Pancreas (tissue), 10 donors: ENCODE data around the gene TCF7L2. TPM values are rescaled to one million over a fixed set of nuclear protein-coding genes. Genes with fewer than 3 reads are reported as not detected.

Source experiments
- ATAC-seq, 4 donors: fragments of 200-7000 bp; cut with Tn5 transposase; one replicate each; pipeline versions ENCODE4 v1.8.0 to v1.9.1; 2020; ENCODE audit warnings: mild to moderate bottlenecking in 4 of 4, moderate library complexity in 4 of 4
- DNase-seq, 6 donors: peaks; one replicate each; pipeline ENCODE4 v3.0.0-alpha.2; 2020
- FAIRE-seq: peaks from 2 replicates; lab custom pipeline; 2012; peaks lifted over from hg19 to GRCh38; lab: Jason Lieb, UNC
- H3K27ac ChIP-seq, 4 donors: fragments of 200-600 bp; sonication (generic); 1 replicate in 3 of 4; 2 replicates in 1 of 4; pipeline versions ENCODE4 v1.5.0 to v1.8.0; 2020
- H3K27me3 ChIP-seq, 4 donors: fragments of 200-600 bp; one replicate each; pipeline ENCODE4 v1.8.0; 2021
- H3K36me3 ChIP-seq, 3 donors: fragments of 200-600 bp; sonication (generic) in 1 of 3; one replicate each; pipeline versions ENCODE4 v1.5.0 to v1.8.0; 2020 to 2021
- H3K4me1 ChIP-seq, 3 donors: fragments of 200-600 bp; one replicate each; pipeline ENCODE4 v1.8.0; 2021
- H3K4me3 ChIP-seq, 4 donors: fragments of 200-600 bp; sonication (generic) in 2 of 4; one replicate each; pipeline versions ENCODE4 v1.5.0 to v1.8.0; 2020 to 2021
- H3K9me3 ChIP-seq, 4 donors: fragments of 200-600 bp; one replicate each; pipeline ENCODE4 v1.8.0; 2021
- WGBS, 2 donors: extraction: QIAGEN DNeasy Blood & Tissue Kit; methylation state at CpG; one replicate each; pipeline ENCODE4 v1.1.7; 2013; 5-methylcytosine and 5-hydroxymethylcytosine counted together
- intact Hi-C, 3 donors: fragments of 100-400 bp; cut with DNase I; formaldehyde crosslinking; loops; one replicate each; pipeline versions ENCODE4 v1.11.1 to v1.14.2; 2022
- polyA plus RNA-seq, 2 donors: library from polyadenylated mRNA; stranded (reverse); fragments of 200-250 nt; gene quantifications; one replicate each; pipeline ENCODE4 v1.2.3, GENCODE V29; 2013
- total RNA-seq, 6 donors: library from RNA; stranded (reverse); fragmentation: NEBNext Ultra II Directional in 4 of 6; extraction: Animal tissue kit (Norgen Biotek cat#: 25700) in 4 of 6; gene quantifications; one replicate each; pipeline versions ENCODE4 v1.2.1 to v1.2.4, GENCODE V29; 2021 to 2023
- TF ChIP-seq, protein P1 (sequence below), 4 donors: fragments of 200-600 bp; sonication (generic) in 3 of 4; IDR thresholded peaks; one replicate each; pipeline versions ENCODE4 v1.5.0 to v1.8.0; 2021; ENCODE audit warnings: antibody characterized with exemption in 4 of 4
- donor health status: healthy with polysubstance abuse.
- donor health status: DM: no; HTN: no; CAD: no; lungs with moderate emphysema.
- donor health status: DM: no; HTN: no; CAD: no.
- donor health status: control.
- donor health status: control.
- donor health status: Bipolar disorder and iron deficiency.
- donor health status: DM: yes; HTN: yes; CAD: no.
- donor health status: DM: no; HTN: no; CAD: no.
- donor health status: DM: no; HTN: no; CAD: no.
- donor health status: DM: yes; HTN: yes; CAD: no.

The TCF7L2 gene
- total and polyA plus RNA-seq, 8 donors, result 7.9 to 22.3 (median 11.6) TPM

- Histone ChIP-seq H3K36me3 (no peaks in the 10 kb centered on the region), H3K4me3 (no peak overlapping the region), H3K27me3 (no peaks in the 10 kb centered on the region), H3K4me1 (peaks cover 0 to 10% (median 10%) of the 10 kb centered on the region in 3 donors), H3K9me3 (no peaks in the 10 kb centered on the region), H3K27ac (peak overlapping the region in 2 of 4 donors; percentile 16 to 19)
- intact Hi-C loops, result no loop called here
- ATAC-seq, result peak; percentile 36 to 74 (median 52)
- DNase-seq, result peak in 4 of 6 donors; percentile 30 to 40 (median 36)
- 84 to 90% methylated on average over 23 of the region's 23 CpGs for WGBS, 2 donors
- FAIRE-seq, result no peak
- TF ChIP-seq, protein P1, sequence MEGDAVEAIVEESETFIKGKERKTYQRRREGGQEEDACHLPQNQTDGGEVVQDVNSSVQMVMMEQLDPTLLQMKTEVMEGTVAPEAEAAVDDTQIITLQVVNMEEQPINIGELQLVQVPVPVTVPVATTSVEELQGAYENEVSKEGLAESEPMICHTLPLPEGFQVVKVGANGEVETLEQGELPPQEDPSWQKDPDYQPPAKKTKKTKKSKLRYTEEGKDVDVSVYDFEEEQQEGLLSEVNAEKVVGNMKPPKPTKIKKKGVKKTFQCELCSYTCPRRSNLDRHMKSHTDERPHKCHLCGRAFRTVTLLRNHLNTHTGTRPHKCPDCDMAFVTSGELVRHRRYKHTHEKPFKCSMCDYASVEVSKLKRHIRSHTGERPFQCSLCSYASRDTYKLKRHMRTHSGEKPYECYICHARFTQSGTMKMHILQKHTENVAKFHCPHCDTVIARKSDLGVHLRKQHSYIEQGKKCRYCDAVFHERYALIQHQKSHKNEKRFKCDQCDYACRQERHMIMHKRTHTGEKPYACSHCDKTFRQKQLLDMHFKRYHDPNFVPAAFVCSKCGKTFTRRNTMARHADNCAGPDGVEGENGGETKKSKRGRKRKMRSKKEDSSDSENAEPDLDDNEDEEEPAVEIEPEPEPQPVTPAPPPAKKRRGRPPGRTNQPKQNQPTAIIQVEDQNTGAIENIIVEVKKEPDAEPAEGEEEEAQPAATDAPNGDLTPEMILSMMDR (IDR thresholded peaks at IDR 0.05), result no peak
These were observed 123.6 kb downstream of the TCF7L2 start for GRCh38 chr10:113073549-113074189.

GRCh38 chr10:113076949-113077348 lies 126.9 kb downstream of the TCF7L2 start:
- Histone ChIP-seq H3K27ac (no peak overlapping the region), H3K36me3 (no peaks in the 10 kb centered on the region), H3K9me3 (no peaks in the 10 kb centered on the region), H3K4me1 (no peaks in the 10 kb centered on the region), H3K4me3 (no peak overlapping the region), H3K27me3 (no peaks in the 10 kb centered on the region)
- no peak for ATAC-seq
- intact Hi-C loops, result no loop called here
- no peak for FAIRE-seq
- DNase-seq, result no peak
- TF ChIP-seq, protein P1 (IDR thresholded peaks at IDR 0.05), result no peak
- 73 to 79% methylated on average over 1 of the region's 1 CpG for WGBS, 2 donors

DNA sequence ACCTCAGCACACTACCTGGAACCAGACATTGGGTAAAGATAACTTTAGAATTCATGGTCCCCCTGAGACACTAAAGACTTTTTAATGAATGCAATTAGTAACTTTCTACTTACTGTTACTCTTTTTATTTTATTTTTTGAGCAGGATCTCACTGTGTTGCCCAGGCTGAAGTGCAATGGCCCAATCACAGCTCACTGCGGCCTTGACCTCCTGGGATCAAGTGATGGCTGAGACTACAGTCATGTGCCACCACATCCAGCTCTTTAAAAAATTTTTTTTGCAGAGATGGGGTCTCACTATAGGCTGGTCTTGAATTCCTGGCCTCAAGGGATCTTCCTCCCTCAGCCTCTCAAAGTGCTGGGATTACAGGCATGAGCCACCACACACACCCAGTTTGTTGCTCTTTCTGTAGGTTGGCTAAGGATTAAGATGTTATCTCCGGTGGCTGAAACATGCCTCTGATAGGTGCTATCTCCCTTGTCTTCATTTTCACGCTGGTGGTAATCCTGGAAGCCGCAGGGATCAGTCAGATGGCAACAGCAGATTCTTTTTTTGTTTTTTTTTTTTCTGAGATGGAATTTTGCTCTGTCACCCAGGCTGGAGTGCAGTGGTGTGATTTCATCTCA lies 128.3 kb downstream of the TCF7L2 start:
- H3K4me3 ChIP-seq, result no peak overlapping the region
- 92 to 95% methylated on average over 4 of the region's 4 CpGs for WGBS, 2 donors
- intact Hi-C loops, result no loop called here
- no peaks in the 10 kb centered on the region for H3K4me1 ChIP-seq
- FAIRE-seq (no peak), ATAC-seq (no peak), DNase-seq (no peak)
- no peaks in the 10 kb centered on the region for H3K27me3 ChIP-seq
- H3K27ac ChIP-seq, result no peak overlapping the region
- H3K9me3 ChIP-seq, result no peaks in the 10 kb centered on the region
- H3K36me3 ChIP-seq, result no peaks in the 10 kb centered on the region
- TF ChIP-seq, protein P1 (IDR thresholded peaks at IDR 0.05), result no peak

- Histone ChIP-seq H3K4me3 (no peak overlapping the region), H3K36me3 (no peaks in the 10 kb centered on the region), H3K4me1 (no peaks in the 10 kb centered on the region), H3K27ac (no peak overlapping the region), H3K27me3 (no peaks in the 10 kb centered on the region), H3K9me3 (no peaks in the 10 kb centered on the region)
- ATAC-seq (no peak), FAIRE-seq (no peak), DNase-seq (no peak)
- intact Hi-C loops, result no loop called here
- 86 to 91% methylated on average over 8 of the region's 8 CpGs for WGBS, 2 donors
- TF ChIP-seq, protein P1 (IDR thresholded peaks at IDR 0.05), result no peak
These were observed 130.2 kb downstream of the TCF7L2 start for GRCh38 chr10:113080061-113080924.
